ENCODE measurements around the gene NRIP3. TPM values are rescaled to one million over a fixed set of nuclear protein-coding genes. Genes with fewer than 3 reads are reported as not detected.
A peak's percentile ranks its signal among the peaks of the same experiment; 100 is the strongest.

Gene NRIP3
- 16.4 and 21.2 TPM in 2 replicates for total RNA-seq (2011; cell fraction: chromatin; rRNA removed; ENCODE audit: low replicate concordance)
- total RNA-seq (2011; cell fraction: nucleolus; rRNA removed) = 12.2 and 12.6 TPM in 2 replicates
- 15.0 and 21.2 TPM in 2 replicates for total RNA-seq (2011; cell fraction: nucleoplasm; rRNA removed)
- total RNA-seq (2014; rRNA removed) (10.9 and 11.4 TPM in 2 replicates), total RNA-seq (2014; rRNA removed; fragmentation: Illumina TruSeq; extraction: Trizol) (16.6 and 18.9 TPM in 2 replicates), total RNA-seq (2015; rRNA removed; fragmentation: Illumina TruSeq; extraction: Trizol) (12.9 and 13.8 TPM in 2 replicates), total RNA-seq (2021) (14.4 and 15.3 TPM in 2 replicates), polyA plus RNA-seq (2011; rRNA removed) (12.0 and 18.7 TPM in 2 replicates), polyA plus RNA-seq (2014; fragmentation: Illumina TruSeq; extraction: Trizol) (11.6 and 12.6 TPM in 2 replicates), polyA plus RNA-seq (2014; fragmentation: Nextera tagmentation; extraction: Ambion mirVana) (1 to 10 TPM; 4.4 to 6.4 TPM), polyA plus RNA-seq (2014; rRNA removed) (7.4 and 8.5 TPM in 2 replicates), polyA minus RNA-seq (2011; rRNA and poly(A)+ RNA removed) (22.0 and 27.3 TPM in 2 replicates), Bru-seq, nascent RNA (percentile 68 among the genes with signal in this experiment), BruChase-seq, experiment 1, labeled RNA remaining after a 2-hour chase (percentile 64 among the genes with signal in this experiment), BruChase-seq, experiment 2, labeled RNA remaining after a 6-hour chase (percentile 65 among the genes with signal in this experiment)
- 9.9 and 10.9 TPM in 2 replicates for polyA plus RNA-seq (2011; cell fraction: cytosol; rRNA removed)
- polyA plus RNA-seq (2011; cell fraction: nucleus; rRNA removed) = 11.9 and 13.7 TPM in 2 replicates
- polyA plus RNA-seq (2012) = 7.2 and 9.1 TPM in 2 replicates
- 9.7 and 16.0 TPM in 2 replicates for polyA minus RNA-seq (2011; cell fraction: cytosol; rRNA and poly(A)+ RNA removed)
- polyA minus RNA-seq (2011; cell fraction: nucleus; rRNA and poly(A)+ RNA removed) = 5.4 and 6.0 TPM in 2 replicates
- long read RNA-seq, experiment 1, transcript NRIP3-201 (7 exons, 3,809 nt) = major isoform, 44 of 60 reads
- long read RNA-seq, experiment 1, partial matches to known transcripts = 2 of 60 reads
- long read RNA-seq, experiment 1, other reads (novel, unspliced or antisense) = 14 of 60 reads
- long read RNA-seq, experiment 2, partial matches to known transcripts = 1 of 13 reads
- long read RNA-seq, experiment 2, other reads (novel, unspliced or antisense) = 9 of 13 reads
- long read RNA-seq, experiment 3, transcript NRIP3-201 (7 exons, 3,809 nt) = major isoform, 14 of 14 reads
- long read RNA-seq, experiment 3, partial matches to known transcripts = 0 of 14 reads
- long read RNA-seq, experiment 3, other reads (novel, unspliced or antisense) = 0 of 14 reads

DNA sequence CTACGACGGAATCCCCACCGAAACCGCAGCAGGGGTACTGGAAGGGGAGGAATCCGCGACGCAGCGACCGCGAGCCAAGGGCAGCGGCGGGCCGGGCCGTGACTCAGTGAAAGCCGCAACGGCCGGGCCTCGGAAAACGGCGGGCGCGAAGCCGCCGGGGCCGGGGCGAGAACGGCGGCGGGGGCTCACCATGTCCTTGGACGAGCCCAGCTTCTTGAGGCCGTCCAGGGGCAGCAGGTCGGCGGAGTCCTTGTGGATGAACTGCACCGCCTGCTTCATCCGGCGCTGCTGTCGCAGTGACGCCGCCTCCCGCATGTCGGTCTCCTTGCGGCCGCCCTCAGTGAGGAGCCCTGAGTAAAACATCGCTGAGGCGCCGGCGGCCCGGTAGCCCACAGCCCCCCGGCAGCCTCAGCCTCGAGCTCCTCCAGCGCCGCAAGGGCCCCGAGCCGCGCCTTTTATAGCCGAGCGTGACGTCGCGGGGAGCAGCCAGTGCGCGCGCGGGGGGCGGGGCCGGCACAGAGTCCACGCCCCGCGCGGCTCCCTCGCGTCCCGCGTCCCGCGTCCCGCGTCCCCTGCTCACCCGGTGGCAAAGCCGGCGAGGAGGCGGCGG, at the start of gene NRIP3:
TSS of gene NRIP3 (minus strand) at position 429 of the 610 bp plus-strand sequence. CDS start at position 363, 66 bp downstream.
- BruUV-seq (replicated peaks) = no TSS peak
- peak within 1 kb of the TSS; percentile 63 for H3K27ac ChIP-seq (ENCODE audit: extremely low read depth, low read depth, low read length)
- intact Hi-C loops (cut with micrococcal nuclease) = loop anchor here (5.0 kb wide), 1 partner anchor 41 kb away; the partner anchor contains the start of gene TMEM9B
- H3K4me1 ChIP-seq (replicated peaks in 1 of 2; ENCODE audit: control insufficient read depth in 2 of 2, insufficient read depth in 2 of 2, low read length in 2 of 2) = peaks cover 15 to 23% of the 10 kb centered on the region in 2 experiments
- ATAC-seq (peak; percentile 92), FAIRE-seq (no peak), DNase-seq (ENCODE audit: extremely low read depth in 1 of 4, low spot score in 3 of 4) (peak; percentile 83 to 91 (median 90))
- ChIA-PET POLR2A (interaction anchor here (0.6 to 2.5 kb wide), 10 partner anchors 11 to 325 kb away, joined by 3 to 17 read pairs (median 3); no protein-coding TSS in a partner anchor), CTCF (ENCODE audit: low intra/inter-chr PET ratio) (no interaction called here)
- H3K4me2 ChIP-seq (ENCODE audit: insufficient read depth, low read length) = peak within 1 kb of the TSS; percentile 83
- no peaks in the 10 kb centered on the region for H3K36me3 ChIP-seq (ENCODE audit: control insufficient read depth, insufficient read depth, low read length)
- under 1% methylated on average over 48 of the region's 83 CpGs for WGBS (ENCODE audit: insufficient coverage, low coverage, missing lambda C conversion rate)
- H2AFZ ChIP-seq (ENCODE audit: low read depth, low read length) = peak within 1 kb of the TSS; percentile 92
- H3K27me3 ChIP-seq (ENCODE audit: control insufficient read depth in 2 of 2, insufficient read depth in 2 of 2, low read length in 2 of 2) = no peaks in the 10 kb centered on the region; a peak in 2 of 5 replicates
- H3K9ac ChIP-seq (ENCODE audit: insufficient read depth in 1 of 2, low read depth in 2 of 2, low read length in 2 of 2) = peak within 1 kb of the TSS; percentile 69 to 90
- peak within 1 kb of the TSS; percentile 48 for H3K4me3 ChIP-seq
- H3K9me1 ChIP-seq (ENCODE audit: control insufficient read depth, insufficient read depth, low read length) = no peaks in the 10 kb centered on the region
- H3K79me2 ChIP-seq (ENCODE audit: control insufficient read depth, insufficient read depth, low read length) = peaks cover 4% of the 10 kb centered on the region; the same call in 1 of the 3 replicates
- no peaks in the 10 kb centered on the region; the same call in 1 of the 2 replicates for H4K20me1 ChIP-seq (replicated peaks; ENCODE audit: control insufficient read depth, insufficient read depth, low read length)
- no peaks in the 10 kb centered on the region for H3K9me3 ChIP-seq (replicated peaks; ENCODE audit: control insufficient read depth, insufficient read depth, low read depth, low read length)
- in situ Hi-C loops (cut with MboI) = no loop called here
- peak; percentile 50 for TF ChIP-seq AFF4 (CRISPR knock-in tag; IDR thresholded peaks at IDR 0.05)
- no peak for TF ChIP-seq JUN (IDR thresholded peaks at IDR 0.05; ENCODE audit: borderline replicate concordance, low read depth, low read length)
- 0 out of 2 replicates have a peak, but pooled peaks have one; percentile 78 for TF ChIP-seq JUN (CRISPR knock-in tag; IDR thresholded peaks at IDR 0.05; ENCODE audit: borderline replicate concordance)
- TF ChIP-seq MAFG (tag; conservative IDR thresholded peaks at IDR 0.05) = no peak
- TF ChIP-seq SMARCA5 (IDR thresholded peaks at IDR 0.05) = no peak
- TF ChIP-seq MTA3 (IDR thresholded peaks at IDR 0.05; ENCODE audit: borderline replicate concordance) = peak; percentile 99
- no peak for TF ChIP-seq ILK (tag; IDR thresholded peaks at IDR 0.05; ENCODE audit: borderline replicate concordance, low read depth)
- TF ChIP-seq ATF6 (CRISPR knock-in tag; IDR thresholded peaks at IDR 0.05) = peak; percentile 82; the same call in 1 of the 2 replicates
- TF ChIP-seq NONO (IDR thresholded peaks at IDR 0.05; ENCODE audit: low read depth in 2 of 2, low read length in 1 of 2) = peak in 1 of 2 experiments; percentile 91; a peak in 2 of 4 replicates
- no peak for TF ChIP-seq SMARCB1 (IDR thresholded peaks at IDR 0.05; ENCODE audit: insufficient read length, low read depth)

Data from K562 (cell line).